RCC 7860 (cell line): ENCODE results near the gene COL4A6.

ENCODE experiments used
- DNase-seq: peaks from one replicate; pipeline ENCODE4 v3.0.0-alpha.2; 2015; ENCODE audit warnings: low spot score
- FAIRE-seq: peaks from 2 replicates; lab custom pipeline; 2012; peaks lifted over from hg19 to GRCh38; lab: Jason Lieb, UNC

The COL4A6 gene

GRCh38 chrX:108221301-108221864, 216.8 kb downstream of the COL4A6 start:
- DNase-seq (no peak), FAIRE-seq (no peak)

- FAIRE-seq, result no peak
- no peak for DNase-seq
These were observed 218.1 kb downstream of the COL4A6 start for GRCh38 chrX:108219949-108220601.

- FAIRE-seq, result no peak
- no peak for DNase-seq
These were observed 220.3 kb downstream of the COL4A6 start for GRCh38 chrX:108217876-108218275.

GRCh38 chrX:108216919-108217571, 221.2 kb downstream of the COL4A6 start:
- FAIRE-seq (no peak), DNase-seq (no peak)

- FAIRE-seq (no peak), DNase-seq (no peak)
These were observed 221.8 kb downstream of the COL4A6 start for GRCh38 chrX:108216405-108216804.

- FAIRE-seq (no peak), DNase-seq (no peak)
These were observed 226.9 kb downstream of the COL4A6 start for GRCh38 chrX:108211301-108211700.

GRCh38 chrX:108209006-108209554, 229.1 kb downstream of the COL4A6 start:
- no peak for DNase-seq
- no peak for FAIRE-seq

GRCh38 chrX:108203540-108203939, 234.7 kb downstream of the COL4A6 start:
- DNase-seq (no peak), FAIRE-seq (no peak)

GRCh38 chrX:108199691-108200090, 238.5 kb downstream of the COL4A6 start:
- peak; percentile 8 for DNase-seq
- peak; percentile 84 for FAIRE-seq

GRCh38 chrX:108199041-108199440, 239.2 kb downstream of the COL4A6 start:
- DNase-seq, result no peak

GRCh38 chrX:108198420-108198819, 239.8 kb downstream of the COL4A6 start:
- FAIRE-seq (no peak), DNase-seq (no peak)

More at GRCh38 chrX:108199041-108199440, 239.2 kb downstream of the COL4A6 start:
- FAIRE-seq, result no peak

GRCh38 chrX:108186811-108187210, 251.4 kb downstream of the COL4A6 start:
- DNase-seq (peak; percentile 71), FAIRE-seq (peak; percentile 91)

- FAIRE-seq (no peak), DNase-seq (no peak)
These were observed 260.1 kb downstream of the COL4A6 start for GRCh38 chrX:108178143-108178498.

GRCh38 chrX:108177351-108178142, 260.7 kb downstream of the COL4A6 start:
- FAIRE-seq (no peak), DNase-seq (no peak)

DNA sequence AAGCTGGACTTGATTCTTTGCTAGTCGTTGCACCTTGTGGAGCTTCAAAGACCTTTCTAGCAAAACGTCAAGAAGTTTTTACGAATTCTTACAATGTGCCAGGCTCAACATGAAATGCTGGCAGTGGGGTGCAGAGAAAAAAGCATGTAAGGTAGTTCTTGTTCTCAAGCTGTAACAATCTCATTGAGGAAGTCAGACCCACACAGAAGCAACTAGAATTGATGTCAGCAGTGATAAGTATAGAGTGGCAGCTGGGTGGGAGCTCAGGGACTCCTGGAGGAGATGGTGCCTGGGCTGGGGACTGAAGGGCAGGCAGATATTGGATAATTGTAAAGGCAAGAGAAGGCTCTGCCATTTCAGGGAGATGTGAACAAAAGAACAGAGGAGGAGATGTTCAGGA, 264.3 kb downstream of the COL4A6 start:
- FAIRE-seq, result no peak

DNA sequence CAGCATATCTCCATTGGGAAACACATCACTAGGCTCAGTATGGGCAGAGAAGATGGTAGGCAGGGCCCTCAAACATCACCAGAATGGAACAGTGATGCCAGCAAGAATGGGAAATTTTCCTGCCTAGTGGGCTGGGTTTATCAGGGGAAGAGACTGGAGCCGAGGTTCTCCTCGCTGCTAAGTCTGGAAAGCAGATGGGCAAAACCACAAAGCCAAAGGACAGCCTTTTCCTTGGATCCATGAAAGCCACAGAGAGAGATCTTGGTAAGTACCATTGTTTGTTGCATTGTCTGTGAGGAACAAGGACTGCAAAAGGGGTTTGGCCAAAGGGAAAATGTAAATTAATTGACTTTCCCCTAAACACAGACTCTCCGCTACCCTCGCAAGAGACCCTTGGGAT, 266.6 kb downstream of the COL4A6 start:
- FAIRE-seq (no peak), DNase-seq (no peak)

More for the DNA sequence above, 264.3 kb downstream of the COL4A6 start:
- no peak for DNase-seq

DNA sequence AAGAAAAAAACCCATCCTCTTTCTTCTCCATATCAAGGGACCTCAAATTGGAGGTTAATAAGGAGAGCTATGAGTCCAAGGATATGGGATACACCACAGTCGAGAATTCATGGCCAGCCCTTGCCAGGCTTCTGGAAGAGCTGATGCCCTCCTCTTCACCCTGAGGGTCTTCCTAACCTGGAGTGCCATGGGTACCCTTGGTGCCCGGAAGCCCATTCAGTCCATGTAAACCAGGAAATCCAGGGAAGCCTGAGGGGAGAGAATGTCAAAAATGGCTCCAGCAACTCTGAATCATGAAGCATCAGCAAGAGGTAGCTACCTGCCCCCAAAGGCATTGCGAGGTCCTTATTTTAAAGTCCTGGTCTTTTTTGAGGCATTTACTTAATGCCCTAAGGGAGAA, 268.5 kb downstream of the COL4A6 start:
- DNase-seq (no peak), FAIRE-seq (no peak)

DNA sequence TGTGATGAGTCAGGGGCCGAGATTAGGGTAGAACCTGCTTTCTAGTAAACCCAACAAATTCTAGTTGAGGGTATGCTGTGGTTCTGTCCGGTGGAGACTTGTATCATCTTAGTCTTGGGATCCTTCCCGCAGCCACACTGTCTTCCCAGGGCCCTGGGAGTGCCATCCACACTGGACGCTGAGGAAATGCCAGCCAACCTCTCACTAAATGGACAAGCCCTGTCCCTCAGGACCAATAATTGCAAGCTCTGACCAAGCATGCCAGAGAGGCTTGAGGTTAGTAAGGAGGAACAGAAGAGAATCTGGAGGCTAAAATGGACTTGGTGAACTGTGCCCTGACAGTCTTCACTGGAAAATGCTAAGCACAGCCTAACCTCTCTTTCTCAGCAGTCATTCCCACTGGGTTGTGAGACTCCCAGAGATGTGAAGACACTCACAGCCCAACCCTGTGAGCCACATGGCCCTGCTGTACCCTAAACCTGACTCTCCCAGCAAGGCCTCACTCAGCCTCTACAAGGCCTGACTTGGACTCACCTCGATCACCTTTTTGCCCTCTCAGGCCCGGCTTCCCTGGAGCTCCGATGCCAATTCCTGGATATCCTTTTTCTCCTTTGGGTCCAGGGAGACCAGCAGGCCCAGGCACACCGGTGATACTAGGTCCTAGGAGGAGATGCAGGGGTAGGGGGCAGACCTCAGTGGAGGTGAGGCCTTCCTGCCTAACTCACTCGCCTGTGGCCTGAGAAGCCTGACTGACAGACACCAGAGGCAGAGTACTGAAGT, 269.1 kb downstream of the COL4A6 start:
- FAIRE-seq, result no peak

GRCh38 chrX:108167211-108167872, 270.9 kb downstream of the COL4A6 start:
- DNase-seq, result peak; percentile 42
- FAIRE-seq, result peak; percentile 85

More for the DNA sequence above, 269.1 kb downstream of the COL4A6 start:
- DNase-seq, result no peak
